HFF-Myc (cell line): ENCODE measurements around the gene ST8SIA4.

ENCODE experiments used
- DNase-seq: peaks from one replicate; pipeline ENCODE4 v3.0.0-alpha.2; 2011; ENCODE audit warnings: low read depth; ENCODE audit errors: extremely low read depth
- H3K4me3 ChIP-seq: replicated peaks from 2 replicates; pipeline ENCODE4 v1.5.1; 2011; ENCODE audit warnings: low read depth, mild to moderate bottlenecking, control low read depth, low read length
- TF ChIP-seq, protein P1 (sequence below): IDR thresholded peaks from 2 replicates; pipeline ENCODE4 v1.5.1; 2012; ENCODE audit warnings: mild to moderate bottlenecking, low read depth, low read length, control low read depth; ENCODE audit errors: missing control alignments

ST8SIA4 gene

GRCh38 chr5:100777680-100778300 lies 125.3 kb downstream of the ST8SIA4 start:
- TF ChIP-seq, protein P1, sequence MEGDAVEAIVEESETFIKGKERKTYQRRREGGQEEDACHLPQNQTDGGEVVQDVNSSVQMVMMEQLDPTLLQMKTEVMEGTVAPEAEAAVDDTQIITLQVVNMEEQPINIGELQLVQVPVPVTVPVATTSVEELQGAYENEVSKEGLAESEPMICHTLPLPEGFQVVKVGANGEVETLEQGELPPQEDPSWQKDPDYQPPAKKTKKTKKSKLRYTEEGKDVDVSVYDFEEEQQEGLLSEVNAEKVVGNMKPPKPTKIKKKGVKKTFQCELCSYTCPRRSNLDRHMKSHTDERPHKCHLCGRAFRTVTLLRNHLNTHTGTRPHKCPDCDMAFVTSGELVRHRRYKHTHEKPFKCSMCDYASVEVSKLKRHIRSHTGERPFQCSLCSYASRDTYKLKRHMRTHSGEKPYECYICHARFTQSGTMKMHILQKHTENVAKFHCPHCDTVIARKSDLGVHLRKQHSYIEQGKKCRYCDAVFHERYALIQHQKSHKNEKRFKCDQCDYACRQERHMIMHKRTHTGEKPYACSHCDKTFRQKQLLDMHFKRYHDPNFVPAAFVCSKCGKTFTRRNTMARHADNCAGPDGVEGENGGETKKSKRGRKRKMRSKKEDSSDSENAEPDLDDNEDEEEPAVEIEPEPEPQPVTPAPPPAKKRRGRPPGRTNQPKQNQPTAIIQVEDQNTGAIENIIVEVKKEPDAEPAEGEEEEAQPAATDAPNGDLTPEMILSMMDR, result no peak
- H3K4me3 ChIP-seq, result no peak overlapping the region
- DNase-seq, result peak; percentile 81

- H3K4me3 ChIP-seq, result no peak overlapping the region
- DNase-seq, result no peak
- TF ChIP-seq, protein P1, result no peak
Measured at GRCh38 chr5:100775533-100775855, 127.6 kb downstream of the ST8SIA4 start.

GRCh38 chr5:100772548-100772947 lies 130.5 kb downstream of the ST8SIA4 start:
- TF ChIP-seq, protein P1, result no peak
- H3K4me3 ChIP-seq, result no peak overlapping the region
- no peak for DNase-seq

DNA sequence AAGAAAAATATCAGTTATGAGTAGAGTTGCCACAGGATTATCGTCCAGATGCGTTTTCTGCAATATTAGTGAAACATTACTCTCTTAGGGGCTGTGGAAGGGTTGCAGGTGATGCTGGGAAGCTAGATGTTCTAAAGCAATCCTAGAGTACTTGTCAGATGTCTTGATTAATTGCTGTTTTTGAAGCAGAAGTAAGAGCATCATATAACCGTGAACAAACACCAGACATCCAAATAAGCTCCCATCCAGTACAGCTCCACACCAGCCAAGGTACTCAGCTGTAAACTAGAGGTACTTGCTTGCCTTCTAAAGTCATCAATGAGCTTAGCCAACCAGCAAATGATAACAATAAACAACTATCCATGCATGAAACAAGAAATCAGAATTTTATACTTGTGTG lies 131.1 kb downstream of the ST8SIA4 start:
- TF ChIP-seq, protein P1, result no peak
- DNase-seq, result no peak
- no peak overlapping the region for H3K4me3 ChIP-seq

GRCh38 chr5:100771181-100771580 lies 131.9 kb downstream of the ST8SIA4 start:
- no peak overlapping the region for H3K4me3 ChIP-seq
- DNase-seq, result no peak
- TF ChIP-seq, protein P1, result no peak

- no peak for DNase-seq
- TF ChIP-seq, protein P1, result no peak
- no peak overlapping the region for H3K4me3 ChIP-seq
Measured at GRCh38 chr5:100768221-100768620, 134.9 kb downstream of the ST8SIA4 start.

- TF ChIP-seq, protein P1, result no peak
- no peak for DNase-seq
- H3K4me3 ChIP-seq, result no peak overlapping the region
Measured at GRCh38 chr5:100762995-100763394, 140.1 kb downstream of the ST8SIA4 start.
